SK-N-SH (cell line): ENCODE data around the gene LRP6. TPM values are rescaled to one million over a fixed set of nuclear protein-coding genes. Genes with fewer than 3 reads are reported as not detected.

ENCODE experiments used
- CTCF ChIA-PET: fragments of 300-600, 350-600 bp; formaldehyde crosslinking; extraction: SDS; loops from one replicate; lab custom pipeline; 2021; lab: Yijun Ruan, JAX
- POLR2A ChIA-PET: fragments of 350-600 bp; sonication (Branson Sonifier 250); formaldehyde crosslinking; extraction: SDS; loops from one replicate; lab custom pipeline; 2020; ENCODE audit warnings: antibody characterized with exemption, inconsistent platforms; lab: Yijun Ruan, JAX
- DNase-seq: peaks from one replicate; pipeline ENCODE4 v3.0.0; 2012
- H2AFZ ChIP-seq: fragments of 200-600 bp; sonication (generic); 2 replicates; pipeline ENCODE4 v1.8.1; 2016; ENCODE audit warnings: antibody characterized with exemption, mild to moderate bottlenecking, low read depth
- H3F3A ChIP-seq: fragments of 200-600 bp; sonication (generic); replicated peaks from 2 replicates; pipeline ENCODE3; 2016; ENCODE audit warnings: antibody characterized with exemption, mild to moderate bottlenecking; ENCODE audit not compliant: insufficient read depth
- H3K27ac ChIP-seq, 2 experiments: fragments of 200-500 bp in 1 of 2; fragments of 200-600 bp in 1 of 2; sonication (Bioruptor generic) in 1 of 2; sonication (generic), shearing (Covaris generic) in 1 of 2; 2 replicates each; pipeline versions ENCODE4 v1.5.1 to v1.6.1; 2014 to 2016; ENCODE audit warnings: low read depth in 2 of 2, inconsistent platforms in 1 of 2, low read length in 1 of 2, mild to moderate bottlenecking in 1 of 2, mixed read lengths in 1 of 2
- H3K27me3 ChIP-seq: fragments of 200-600 bp; sonication (generic), shearing (Covaris generic); 2 replicates; pipeline ENCODE4 v1.6.1; 2016; ENCODE audit warnings: mixed run types; ENCODE audit not compliant: insufficient read depth
- H3K36me3 ChIP-seq, 2 experiments: fragments of 200-500 bp in 1 of 2; fragments of 200-600 bp in 1 of 2; sonication (Bioruptor generic) in 1 of 2; sonication (generic) in 1 of 2; replicated peaks in 1 of 2; 2 replicates each; pipeline versions ENCODE3 to v1.5.1; 2014 to 2016; ENCODE audit warnings: low read length in 1 of 2, mild to moderate bottlenecking in 1 of 2; ENCODE audit not compliant: insufficient read depth in 2 of 2, control insufficient read depth in 1 of 2
- H3K4me1 ChIP-seq, 2 experiments: fragments of 200-500 bp in 1 of 2; fragments of 200-600 bp in 1 of 2; sonication (Bioruptor generic) in 1 of 2; sonication (generic), shearing (Covaris generic) in 1 of 2; 2 replicates each; pipeline versions ENCODE4 v1.5.1 to v1.6.1; 2014 to 2016; ENCODE audit warnings: low read depth in 1 of 2, low read length in 1 of 2, mixed run types in 1 of 2; ENCODE audit not compliant: insufficient read depth in 2 of 2, control insufficient read depth in 1 of 2
- H3K4me2 ChIP-seq: fragments of 200-600 bp; sonication (generic), shearing (Covaris generic); 2 replicates; pipeline ENCODE4 v1.6.1; 2017; ENCODE audit warnings: mixed run types
- H3K4me3 ChIP-seq, 2 experiments: fragments of 200-500 bp in 1 of 2; fragments of 200-600 bp in 1 of 2; sonication (Bioruptor generic) in 1 of 2; sonication (generic), shearing (Covaris generic) in 1 of 2; 2 replicates each; pipeline versions ENCODE4 v1.5.1 to v1.8.1; 2014 to 2016; ENCODE audit warnings: low read depth in 2 of 2, inconsistent platforms in 1 of 2, low read length in 1 of 2, mild to moderate bottlenecking in 1 of 2, mixed read lengths in 1 of 2, moderate library complexity in 1 of 2
- H3K79me2 ChIP-seq: fragments of 200-600 bp; sonication (generic); 2 replicates; pipeline ENCODE4 v1.8.1; 2017; ENCODE audit warnings: mild to moderate bottlenecking; ENCODE audit not compliant: insufficient read depth
- H3K9ac ChIP-seq: fragments of 200-600 bp; sonication (generic); 2 replicates; pipeline ENCODE4 v1.6.1; 2017; ENCODE audit warnings: mixed run types
- H3K9me2 ChIP-seq: fragments of 200-600 bp; sonication (generic); 2 replicates; pipeline ENCODE4 v1.6.1; 2017; ENCODE audit warnings: mixed run types
- H3K9me3 ChIP-seq: fragments of 200-600 bp; sonication (generic); 2 replicates; pipeline ENCODE4 v1.6.1; 2017; ENCODE audit warnings: mixed run types, mild to moderate bottlenecking, moderate library complexity
- H4K20me1 ChIP-seq: fragments of 200-600 bp; sonication (generic); 2 replicates; pipeline ENCODE4 v1.6.1; 2017; ENCODE audit warnings: mild to moderate bottlenecking, mixed run types; ENCODE audit not compliant: insufficient read depth
- GABPA ChIP-seq: IDR thresholded peaks from 2 replicates; pipeline ENCODE4 v1.4.0; 2012; ENCODE audit warnings: low read depth, mild to moderate bottlenecking
- GATA2 ChIP-seq: sonication (generic); formaldehyde crosslinking; IDR thresholded peaks from 2 replicates; pipeline ENCODE4 v1.5.0; 2020; ENCODE audit warnings: mild to moderate bottlenecking, missing genetic modification reagents
- MEF2A ChIP-seq: IDR thresholded peaks from 2 replicates; pipeline ENCODE4 v1.4.0; 2012; ENCODE audit warnings: low read depth, borderline replicate concordance
- MXI1 ChIP-seq: IDR thresholded peaks from 2 replicates; pipeline ENCODE4 v1.6.1; 2012; ENCODE audit warnings: mild to moderate bottlenecking, low read depth, low read length, improper control_type of control experiment
- PBX3 ChIP-seq: IDR thresholded peaks from 2 replicates; pipeline ENCODE4; 2012
- POLR2AphosphoS5 ChIP-seq: IDR thresholded peaks from 2 replicates; pipeline ENCODE4 v1.6.1; 2012; ENCODE audit warnings: low read depth, low read length
- RAD21 ChIP-seq: IDR thresholded peaks from 2 replicates; pipeline ENCODE4 v1.6.1; 2012; ENCODE audit warnings: mild to moderate bottlenecking, low read length
- RCOR1 ChIP-seq: fragments of 150-350 bp; IDR thresholded peaks from 2 replicates; pipeline ENCODE4 v1.6.1; 2017; ENCODE audit warnings: antibody characterized with exemption, low read length
- RFX5 ChIP-seq: IDR thresholded peaks from 2 replicates; pipeline ENCODE4 v1.6.1; 2012; ENCODE audit warnings: mild to moderate bottlenecking, improper control_type of control experiment, low read length
- RXRA ChIP-seq: IDR thresholded peaks from 2 replicates; pipeline ENCODE4 v1.4.0; 2012; ENCODE audit warnings: low read depth, mild to moderate bottlenecking, borderline replicate concordance
- SIN3A ChIP-seq: IDR thresholded peaks from 2 replicates; pipeline ENCODE4 v1.6.1; 2012; ENCODE audit warnings: low read depth, mild to moderate bottlenecking, low read length, moderate library complexity, borderline replicate concordance
- SMC3 ChIP-seq: IDR thresholded peaks from 2 replicates; pipeline ENCODE4 v1.6.1; 2012; ENCODE audit warnings: low read depth, low read length, improper control_type of control experiment
- TCF12 ChIP-seq: IDR thresholded peaks from 2 replicates; pipeline ENCODE4 v1.4.0; 2012
- YY1 ChIP-seq: IDR thresholded peaks from 2 replicates; pipeline ENCODE4 v1.4.0; 2012; ENCODE audit warnings: low read depth, mild to moderate bottlenecking
- WGBS: methylation state at CpG from one replicate; pipeline ENCODE4 v1.1.6; 2017; ENCODE audit warnings: low lambda C conversion rate; 5-methylcytosine and 5-hydroxymethylcytosine counted together
- polyA plus RNA-seq, 3 experiments: library from polyadenylated mRNA; depleted of rRNA; stranded (reverse); fragments of >200 nt; gene quantifications; 2 replicates each; pipeline ENCODE4 v1.2.3, GENCODE V29; 2012
- TF ChIP-seq, protein P1 (sequence below): fragments of 150-350 bp; IDR thresholded peaks from 2 replicates; pipeline ENCODE4 v1.6.1; 2016; ENCODE audit warnings: mild to moderate bottlenecking, low read depth, low read length

LRP6 gene
- polyA plus RNA-seq, 1 of the 3 experiments (the other 2 are of a cell fraction) = 13.7 TPM

DNA sequence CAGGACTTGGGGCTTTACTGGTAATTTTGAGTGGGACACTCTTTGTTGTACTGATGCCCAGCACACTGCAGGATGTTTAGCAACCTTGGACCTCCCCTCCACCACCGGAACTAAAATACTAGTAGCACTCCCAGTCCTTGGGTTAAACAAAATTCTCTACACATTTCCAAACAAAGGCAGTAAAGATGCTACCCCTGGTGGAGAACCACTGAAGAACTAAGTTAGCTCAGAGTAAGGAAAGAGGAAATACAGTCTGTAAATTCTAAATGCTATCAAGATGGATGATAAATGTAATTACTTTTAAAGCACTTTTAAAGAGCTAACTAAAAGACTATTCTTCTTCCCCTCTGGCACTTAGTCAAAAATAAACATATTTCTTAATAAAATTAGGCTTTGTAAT lies 64.1 kb downstream of the LRP6 start:
- Histone ChIP-seq H3K27ac (no peak overlapping the region), H3K4me2 (no peak overlapping the region), H3K9ac (no peak overlapping the region), H3K4me1 (peaks cover 0 to 7% of the 10 kb centered on the region in 2 experiments; a peak in 2 of 4 replicates), H2AFZ (no peak overlapping the region), H3K27me3 (no peaks in the 10 kb centered on the region), H4K20me1 (0 out of 2 replicates have a peak, but pooled peaks cover 3% of the 10 kb centered on the region), H3K9me3 (0 out of 2 replicates have a peak, but pooled peaks cover 6% of the 10 kb centered on the region), H3K9me2 (no peaks in the 10 kb centered on the region), H3F3A (no peaks in the 10 kb centered on the region), H3K4me3 (no peak overlapping the region), H3K36me3 (peaks cover 11 to 32% of the 10 kb centered on the region in 2 experiments), H3K79me2 (peaks cover 45% of the 10 kb centered on the region)
- ChIA-PET CTCF (interaction anchor here (0.9 to 1.9 kb wide), 4 partner anchors 11 to 124 kb away, joined by 3 to 5 read pairs (median 4); no protein-coding TSS in a partner anchor), POLR2A (no interaction called here)
- 67% methylated on average over 1 of the region's 1 CpG for whole genome bisulfite sequencing
- peak; percentile 12 for DNase-seq
- TF ChIP-seq RAD21 (peak; percentile 18; the same call in 1 of the 2 replicates), RXRA (no peak)

DNA sequence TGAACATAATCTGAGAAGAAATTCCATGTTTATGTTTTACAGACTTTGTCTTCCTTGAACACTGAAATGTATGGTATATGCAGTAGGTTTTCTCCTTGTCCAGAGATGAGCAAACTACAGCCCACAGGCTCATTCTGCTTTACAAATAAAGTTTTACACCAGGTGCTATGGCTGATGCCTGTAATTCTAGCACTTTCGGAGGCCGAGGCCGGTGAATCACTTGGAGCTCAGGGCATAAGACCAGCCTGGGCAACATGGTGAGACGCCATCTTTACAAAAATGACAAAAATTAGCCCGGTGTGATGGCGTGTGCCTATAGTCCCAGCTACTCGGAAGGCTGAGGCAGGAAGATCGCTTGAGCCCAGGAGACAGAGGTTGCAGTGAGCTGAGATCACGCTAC lies 64.7 kb downstream of the LRP6 start:
- no peaks in the 10 kb centered on the region for H4K20me1 ChIP-seq
- H3K9me3 ChIP-seq = 0 out of 2 replicates have a peak, but pooled peaks cover 7% of the 10 kb centered on the region
- ChIA-PET CTCF (interaction anchor here (0.9 to 1.9 kb wide), 2 partner anchors 12 to 22 kb away, joined by 3 to 5 read pairs; no protein-coding TSS in a partner anchor), POLR2A (no interaction called here)
- TF ChIP-seq PBX3 = no peak
- TF ChIP-seq MXI1 = no peak
- no peak for TF ChIP-seq SMC3
- TF ChIP-seq GABPA = no peak
- TF ChIP-seq SIN3A = no peak
- no peak for TF ChIP-seq MEF2A
- TF ChIP-seq RCOR1 = no peak
- H2AFZ ChIP-seq = no peak overlapping the region
- 98% methylated on average over 9 of the region's 9 CpGs for WGBS
- no peaks in the 10 kb centered on the region for H3K27me3 ChIP-seq
- DNase-seq = no peak
- H3K36me3 ChIP-seq = peaks cover 13 to 39% of the 10 kb centered on the region in 2 experiments
- no peak overlapping the region for H3K9ac ChIP-seq
- H3K27ac ChIP-seq = no peak overlapping the region
- no peak overlapping the region for H3K4me2 ChIP-seq
- H3K79me2 ChIP-seq = peaks cover 39% of the 10 kb centered on the region
- no peaks in the 10 kb centered on the region for H3F3A ChIP-seq
- H3K4me3 ChIP-seq = no peak overlapping the region
- peaks cover 0 to 7% of the 10 kb centered on the region in 2 experiments; a peak in 2 of 4 replicates for H3K4me1 ChIP-seq
- H3K9me2 ChIP-seq = no peaks in the 10 kb centered on the region

DNA sequence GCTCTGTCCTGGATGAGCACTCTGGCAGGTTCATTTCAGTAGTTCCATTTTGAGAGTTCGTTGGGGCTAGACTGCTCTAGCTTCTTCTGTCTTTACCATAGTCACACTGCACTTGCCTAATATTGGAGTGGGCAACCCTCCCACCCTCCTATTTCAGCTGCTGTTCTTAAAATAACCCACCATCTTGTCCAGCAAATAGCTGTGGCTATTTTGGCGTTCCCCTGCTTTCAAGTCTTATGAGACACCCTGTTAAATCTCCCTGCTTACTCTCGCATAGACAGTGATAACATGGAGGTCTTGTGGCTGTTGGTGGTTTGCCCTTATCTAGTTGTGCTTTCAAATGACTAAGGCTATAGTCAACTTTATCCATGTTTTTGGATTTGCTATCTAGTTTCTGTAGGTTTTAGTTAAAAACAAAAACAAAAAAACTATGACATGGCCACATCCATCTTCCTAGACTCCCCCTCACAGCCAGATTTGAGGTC lies 65.5 kb downstream of the LRP6 start:
- H3F3A ChIP-seq = no peaks in the 10 kb centered on the region
- 100% methylated on average over 3 of the region's 3 CpGs for WGBS
- no peaks in the 10 kb centered on the region for H3K27me3 ChIP-seq
- no peak overlapping the region for H2AFZ ChIP-seq
- H3K4me1 ChIP-seq = peaks cover 0 to 7% of the 10 kb centered on the region in 2 experiments; a peak in 2 of 4 replicates
- ChIA-PET POLR2A (no interaction called here), CTCF (interaction anchor here (0.7 kb wide), 1 partner anchor 77 kb away, joined by 3 read pairs; no protein-coding TSS in a partner anchor)
- no peaks in the 10 kb centered on the region for H3K9me2 ChIP-seq
- peaks cover 31% of the 10 kb centered on the region for H3K79me2 ChIP-seq
- no peak overlapping the region for H3K4me3 ChIP-seq
- H3K36me3 ChIP-seq = peaks cover 16 to 45% of the 10 kb centered on the region in 2 experiments
- H3K27ac ChIP-seq = no peak overlapping the region
- H4K20me1 ChIP-seq = no peaks in the 10 kb centered on the region
- TF ChIP-seq YY1 (no peak), MXI1 (no peak), SIN3A (no peak), RXRA (no peak), TCF12 (no peak), RFX5 (no peak), POLR2AphosphoS5 (no peak), GATA2 (CRISPR knock-in tag) (no peak)
- TF ChIP-seq, protein P1, sequence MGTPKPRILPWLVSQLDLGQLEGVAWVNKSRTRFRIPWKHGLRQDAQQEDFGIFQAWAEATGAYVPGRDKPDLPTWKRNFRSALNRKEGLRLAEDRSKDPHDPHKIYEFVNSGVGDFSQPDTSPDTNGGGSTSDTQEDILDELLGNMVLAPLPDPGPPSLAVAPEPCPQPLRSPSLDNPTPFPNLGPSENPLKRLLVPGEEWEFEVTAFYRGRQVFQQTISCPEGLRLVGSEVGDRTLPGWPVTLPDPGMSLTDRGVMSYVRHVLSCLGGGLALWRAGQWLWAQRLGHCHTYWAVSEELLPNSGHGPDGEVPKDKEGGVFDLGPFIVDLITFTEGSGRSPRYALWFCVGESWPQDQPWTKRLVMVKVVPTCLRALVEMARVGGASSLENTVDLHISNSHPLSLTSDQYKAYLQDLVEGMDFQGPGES = no peak
- no peak for DNase-seq
- no peak overlapping the region for H3K9ac ChIP-seq
- 0 out of 2 replicates have a peak, but pooled peaks cover 7% of the 10 kb centered on the region for H3K9me3 ChIP-seq
- no peak overlapping the region for H3K4me2 ChIP-seq
